ENCODE results near the gene ENG.

ENG gene

GRCh38 chr9:127816362-127816725 is 38.1 kb downstream of the ENG start:
- H3K4me3 ChIP-seq (ENCODE audit: low read length) = no peak overlapping the region
- H3K9me3 ChIP-seq (ENCODE audit: control insufficient read depth, insufficient read depth, low read length) = no peaks in the 10 kb centered on the region
- H3F3A ChIP-seq (ENCODE audit: control insufficient read depth, insufficient read depth) = no peaks in the 10 kb centered on the region
- no peaks in the 10 kb centered on the region for H4K20me1 ChIP-seq (ENCODE audit: control insufficient read depth, insufficient read depth, low read depth, low read length)
- no peaks in the 10 kb centered on the region for H3K4me1 ChIP-seq (ENCODE audit: control insufficient read depth, low read length)
- H3K4me2 ChIP-seq (ENCODE audit: low read length) = no peak overlapping the region
- no peak for TF ChIP-seq EZH2phosphoT487 (IDR thresholded peaks at IDR 0.05; ENCODE audit: borderline replicate concordance, low read length)
- TF ChIP-seq, protein P1, sequence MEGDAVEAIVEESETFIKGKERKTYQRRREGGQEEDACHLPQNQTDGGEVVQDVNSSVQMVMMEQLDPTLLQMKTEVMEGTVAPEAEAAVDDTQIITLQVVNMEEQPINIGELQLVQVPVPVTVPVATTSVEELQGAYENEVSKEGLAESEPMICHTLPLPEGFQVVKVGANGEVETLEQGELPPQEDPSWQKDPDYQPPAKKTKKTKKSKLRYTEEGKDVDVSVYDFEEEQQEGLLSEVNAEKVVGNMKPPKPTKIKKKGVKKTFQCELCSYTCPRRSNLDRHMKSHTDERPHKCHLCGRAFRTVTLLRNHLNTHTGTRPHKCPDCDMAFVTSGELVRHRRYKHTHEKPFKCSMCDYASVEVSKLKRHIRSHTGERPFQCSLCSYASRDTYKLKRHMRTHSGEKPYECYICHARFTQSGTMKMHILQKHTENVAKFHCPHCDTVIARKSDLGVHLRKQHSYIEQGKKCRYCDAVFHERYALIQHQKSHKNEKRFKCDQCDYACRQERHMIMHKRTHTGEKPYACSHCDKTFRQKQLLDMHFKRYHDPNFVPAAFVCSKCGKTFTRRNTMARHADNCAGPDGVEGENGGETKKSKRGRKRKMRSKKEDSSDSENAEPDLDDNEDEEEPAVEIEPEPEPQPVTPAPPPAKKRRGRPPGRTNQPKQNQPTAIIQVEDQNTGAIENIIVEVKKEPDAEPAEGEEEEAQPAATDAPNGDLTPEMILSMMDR (IDR thresholded peaks at IDR 0.05; ENCODE audit: low read depth, low read length, poor library complexity, severe bottlenecking) = no peak
- no peaks in the 10 kb centered on the region for H3K9me2 ChIP-seq (replicated peaks; ENCODE audit: control insufficient read depth, low read length)
- no peak overlapping the region for H3K27ac ChIP-seq (ENCODE audit: low read depth, low read length)
- no peaks in the 10 kb centered on the region for H3K27me3 ChIP-seq (ENCODE audit: control insufficient read depth, low read length)
- no peaks in the 10 kb centered on the region for H3K79me2 ChIP-seq (ENCODE audit: control insufficient read depth, low read length)
- H3K36me3 ChIP-seq (ENCODE audit: control insufficient read depth, low read length) = peaks cover 33% of the 10 kb centered on the region

DNA sequence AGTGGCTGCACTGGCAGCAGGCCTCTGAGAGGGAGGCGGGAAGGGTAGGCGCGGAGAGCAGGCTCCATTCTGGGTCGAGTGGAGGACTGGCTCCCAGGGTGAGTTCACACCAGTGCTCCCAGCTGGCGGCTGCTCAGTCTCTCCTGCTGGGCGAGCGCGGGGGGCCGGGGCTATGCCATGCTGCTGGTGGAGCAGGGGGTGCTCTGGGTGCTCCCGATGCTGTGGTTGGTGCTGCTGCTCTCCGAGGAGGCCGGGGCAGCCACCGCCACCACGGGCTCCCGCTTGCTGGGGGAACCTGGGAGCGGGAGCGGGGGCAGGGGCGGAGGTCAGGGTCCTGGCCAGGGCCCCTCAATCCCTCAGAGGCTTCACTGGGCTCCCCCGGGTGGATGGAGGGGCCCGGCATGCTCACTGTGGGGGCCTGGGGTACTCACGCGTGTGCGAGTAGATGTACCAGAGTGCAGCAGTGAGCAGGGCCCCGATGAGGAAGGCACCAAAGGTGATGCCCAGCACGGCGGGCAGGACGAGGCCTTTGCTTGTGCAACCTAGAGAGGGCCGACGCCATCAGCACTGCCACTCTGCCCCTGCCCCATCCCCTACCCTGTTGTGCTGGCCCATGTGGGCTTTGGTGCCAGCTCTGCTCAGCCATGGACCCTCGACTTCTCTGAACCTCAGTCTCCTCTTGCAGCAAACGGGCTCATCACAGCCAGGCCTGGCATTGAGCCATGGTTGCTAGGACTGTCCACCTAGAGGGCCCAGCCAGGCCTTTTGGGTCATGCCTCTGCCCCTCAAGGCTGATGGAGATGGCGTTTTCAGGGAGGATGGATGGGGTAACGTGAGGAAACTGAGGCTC is 38.7 kb downstream of the ENG start:
- Histone ChIP-seq H3F3A (ENCODE audit: control insufficient read depth, insufficient read depth) (no peaks in the 10 kb centered on the region), H3K4me2 (ENCODE audit: low read length) (no peak overlapping the region), H3K9me3 (ENCODE audit: control insufficient read depth, insufficient read depth, low read length) (no peaks in the 10 kb centered on the region), H3K4me3 (ENCODE audit: low read length) (no peak overlapping the region), H3K9me2 (replicated peaks; ENCODE audit: control insufficient read depth, low read length) (no peaks in the 10 kb centered on the region), H3K27me3 (ENCODE audit: control insufficient read depth, low read length) (no peaks in the 10 kb centered on the region), H3K36me3 (ENCODE audit: control insufficient read depth, low read length) (peaks cover 33% of the 10 kb centered on the region), H4K20me1 (ENCODE audit: control insufficient read depth, insufficient read depth, low read depth, low read length) (no peaks in the 10 kb centered on the region), H3K4me1 (ENCODE audit: control insufficient read depth, low read length) (no peaks in the 10 kb centered on the region), H3K79me2 (ENCODE audit: control insufficient read depth, low read length) (no peaks in the 10 kb centered on the region), H3K27ac (ENCODE audit: low read depth, low read length) (no peak overlapping the region)
- TF ChIP-seq, protein P1 (IDR thresholded peaks at IDR 0.05; ENCODE audit: low read depth, low read length, poor library complexity, severe bottlenecking) = no peak
- no peak for TF ChIP-seq EZH2phosphoT487 (IDR thresholded peaks at IDR 0.05; ENCODE audit: borderline replicate concordance, low read length)

DNA sequence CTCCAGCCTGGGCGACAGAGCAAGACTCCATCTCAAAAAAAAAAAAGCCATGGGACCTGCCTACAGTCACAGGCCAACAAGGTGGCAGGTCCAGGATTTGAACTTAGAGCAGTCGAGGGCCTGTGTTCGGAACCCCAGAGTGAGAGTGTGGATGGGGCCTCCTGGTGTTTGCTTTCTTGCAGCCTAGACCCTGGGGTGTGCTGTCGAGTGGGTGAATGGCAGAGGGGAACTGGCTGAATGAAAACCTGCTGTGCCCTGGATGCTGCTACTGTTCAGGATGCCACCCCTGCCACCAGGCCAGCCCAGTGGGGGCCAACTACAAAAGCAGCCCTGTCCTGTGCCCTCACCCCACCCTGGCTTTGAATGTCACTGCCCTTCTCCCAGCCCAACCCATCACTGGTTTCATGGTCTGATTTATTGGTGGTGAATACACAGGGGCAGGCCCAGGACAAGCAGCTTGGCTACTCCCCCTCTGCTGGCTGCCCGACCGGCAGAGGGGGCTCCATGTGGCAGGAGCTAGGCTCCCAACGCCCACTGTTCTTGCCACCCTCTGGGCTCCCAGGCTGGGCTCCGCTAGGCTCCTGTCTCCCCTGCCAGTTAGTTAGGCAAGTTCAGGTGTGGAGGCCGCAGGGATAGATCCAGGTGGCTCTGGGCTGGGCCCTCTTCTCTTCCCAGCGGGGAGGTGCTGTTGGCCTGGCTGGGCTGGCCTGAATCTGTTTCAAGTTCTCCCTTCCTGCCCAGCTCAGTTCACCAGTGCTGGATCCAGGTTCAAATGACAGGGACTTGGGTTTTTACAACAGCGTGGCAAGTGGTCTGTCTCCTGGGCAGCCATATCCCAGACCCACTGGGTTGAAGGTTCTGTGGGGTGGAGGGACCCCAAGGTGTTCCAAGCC is 39.6 kb downstream of the ENG start:
- TF ChIP-seq EZH2phosphoT487 (IDR thresholded peaks at IDR 0.05; ENCODE audit: borderline replicate concordance, low read length) = no peak
- TF ChIP-seq, protein P1 (IDR thresholded peaks at IDR 0.05; ENCODE audit: low read depth, low read length, poor library complexity, severe bottlenecking) = no peak
- Histone ChIP-seq H3F3A (ENCODE audit: control insufficient read depth, insufficient read depth) (no peaks in the 10 kb centered on the region), H3K27me3 (ENCODE audit: control insufficient read depth, low read length) (no peaks in the 10 kb centered on the region), H3K4me1 (ENCODE audit: control insufficient read depth, low read length) (peaks cover 5% of the 10 kb centered on the region; the same call in 1 of the 2 replicates), H3K9me3 (ENCODE audit: control insufficient read depth, insufficient read depth, low read length) (no peaks in the 10 kb centered on the region), H3K4me3 (ENCODE audit: low read length) (no peak overlapping the region), H3K79me2 (ENCODE audit: control insufficient read depth, low read length) (no peaks in the 10 kb centered on the region), H3K27ac (ENCODE audit: low read depth, low read length) (no peak overlapping the region), H4K20me1 (ENCODE audit: control insufficient read depth, insufficient read depth, low read depth, low read length) (no peaks in the 10 kb centered on the region), H3K4me2 (ENCODE audit: low read length) (no peak overlapping the region), H3K36me3 (ENCODE audit: control insufficient read depth, low read length) (peaks cover 41% of the 10 kb centered on the region), H3K9me2 (replicated peaks; ENCODE audit: control insufficient read depth, low read length) (no peaks in the 10 kb centered on the region)

Measured in DOHH2 (cell line).